Measurements from ENCODE around the gene RBM38. TPM values are rescaled to one million over a fixed set of nuclear protein-coding genes. Genes with fewer than 3 reads are reported as not detected.

RBM38 gene
- total and polyA plus RNA-seq, 2 of the 13 experiments (the other 11 are each of a cell fraction or from before 2014, with no cell fraction given), result 24.2 to 34.2 TPM

DNA sequence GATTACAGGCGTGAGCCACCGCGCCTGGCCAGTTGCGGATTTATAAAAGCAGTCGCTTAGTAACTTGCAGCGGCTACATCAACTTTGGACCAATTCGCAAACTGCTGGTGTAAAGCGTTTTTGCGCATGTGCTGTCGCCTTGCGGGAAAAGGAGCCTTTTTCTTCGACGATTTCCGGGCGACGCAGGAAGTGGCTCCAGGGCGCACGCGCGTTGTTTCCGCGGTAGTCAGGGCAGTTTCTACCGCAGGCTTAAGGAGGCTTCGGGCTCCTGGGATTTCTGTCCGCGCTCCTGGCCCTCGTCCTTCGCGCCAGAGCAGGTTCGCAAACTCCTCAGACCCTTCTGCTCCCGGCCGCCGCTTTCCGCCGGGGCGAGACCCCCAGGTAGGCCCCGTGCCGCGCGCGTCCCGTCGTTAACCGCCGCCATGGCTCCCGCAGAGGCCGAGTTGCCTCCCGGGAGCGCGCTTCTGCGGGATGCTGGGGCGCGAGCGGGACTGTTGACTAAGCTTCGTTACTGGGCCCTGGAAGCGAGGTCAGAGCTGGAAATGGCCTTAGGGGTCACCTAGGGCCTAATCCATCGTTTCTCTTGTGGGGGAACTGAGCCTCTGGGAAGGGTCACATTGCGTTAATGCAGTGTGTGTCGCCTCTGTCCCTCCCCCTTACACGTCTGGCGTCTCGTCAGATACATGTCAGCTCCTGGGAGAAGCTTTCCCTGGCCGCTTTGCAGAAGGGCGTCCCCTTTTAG is 40.0 kb upstream of the RBM38 start, which contains the start of gene RAE1 (continued):
- TF ChIP-seq FIP1L1 (IDR thresholded peaks at IDR 0.05; ENCODE audit: borderline replicate concordance, insufficient read depth, low read depth, low read length) (no peak), ATF7 (IDR thresholded peaks at IDR 0.05) (no peak), ATF7 (CRISPR knock-in tag; IDR thresholded peaks at IDR 0.05) (no peak), MTA3 (CRISPR knock-in tag; IDR thresholded peaks at IDR 0.05) (no peak), ZNF766 (CRISPR knock-in tag; IDR thresholded peaks at IDR 0.05; ENCODE audit: borderline replicate concordance) (peak; percentile 21; the same call in 1 of the 2 replicates), PAWR (CRISPR knock-in tag; IDR thresholded peaks at IDR 0.05; ENCODE audit: borderline replicate concordance) (peak; percentile 94; the same call in 1 of the 2 replicates), ZNF644 (CRISPR knock-in tag; IDR thresholded peaks at IDR 0.05; ENCODE audit: low read depth) (no peak), RELA (CRISPR knock-in tag; IDR thresholded peaks at IDR 0.05) (no peak; the same call in 1 of the 2 replicates), ZSCAN21 (CRISPR knock-in tag; IDR thresholded peaks at IDR 0.05; ENCODE audit: borderline replicate concordance) (peak; percentile 82; the same call in 1 of the 2 replicates), PLSCR1 (CRISPR knock-in tag; IDR thresholded peaks at IDR 0.05; ENCODE audit: borderline replicate concordance) (0 out of 2 replicates have a peak, but pooled peaks have one; percentile 56), JUNB (CRISPR knock-in tag; IDR thresholded peaks at IDR 0.05; ENCODE audit: borderline replicate concordance) (no peak), CREB1 (IDR thresholded peaks at IDR 0.05) (peak; percentile 19; the same call in 1 of the 2 replicates), CREB1 (CRISPR knock-in tag; IDR thresholded peaks at IDR 0.05) (peak; percentile 93), ZNF292 (CRISPR knock-in tag; IDR thresholded peaks at IDR 0.05; ENCODE audit: borderline replicate concordance, low read depth) (no peak), ZNF574 (CRISPR knock-in tag; IDR thresholded peaks at IDR 0.05) (peak; percentile 86), STAG1 (CRISPR knock-in tag; IDR thresholded peaks at IDR 0.05) (no peak), NCOA1 (CRISPR knock-in tag; IDR thresholded peaks at IDR 0.05) (peak; percentile 88), ZFP41 (CRISPR knock-in tag; IDR thresholded peaks at IDR 0.05; ENCODE audit: borderline replicate concordance) (no peak; the same call in 1 of the 2 replicates), NFIC (IDR thresholded peaks at IDR 0.05; ENCODE audit: low read length) (no peak), POLR2AphosphoS5 (IDR thresholded peaks at IDR 0.05; ENCODE audit: low read depth, low read length) (peak; percentile 93), POLR2AphosphoS2 (IDR thresholded peaks at IDR 0.05; ENCODE audit: low read depth, low read length) (no peak), PLRG1 (conservative IDR thresholded peaks at IDR 0.05) (no peak), FOXM1 (CRISPR knock-in tag; IDR thresholded peaks at IDR 0.05) (no peak), ZNF350 (CRISPR knock-in tag; IDR thresholded peaks at IDR 0.05; ENCODE audit: borderline replicate concordance, low read depth) (peak; percentile 88), NKX3-1 (CRISPR knock-in tag; IDR thresholded peaks at IDR 0.05) (0 out of 2 replicates have a peak, but pooled peaks have one; percentile 44)
- TF ChIP-seq, protein P1, sequence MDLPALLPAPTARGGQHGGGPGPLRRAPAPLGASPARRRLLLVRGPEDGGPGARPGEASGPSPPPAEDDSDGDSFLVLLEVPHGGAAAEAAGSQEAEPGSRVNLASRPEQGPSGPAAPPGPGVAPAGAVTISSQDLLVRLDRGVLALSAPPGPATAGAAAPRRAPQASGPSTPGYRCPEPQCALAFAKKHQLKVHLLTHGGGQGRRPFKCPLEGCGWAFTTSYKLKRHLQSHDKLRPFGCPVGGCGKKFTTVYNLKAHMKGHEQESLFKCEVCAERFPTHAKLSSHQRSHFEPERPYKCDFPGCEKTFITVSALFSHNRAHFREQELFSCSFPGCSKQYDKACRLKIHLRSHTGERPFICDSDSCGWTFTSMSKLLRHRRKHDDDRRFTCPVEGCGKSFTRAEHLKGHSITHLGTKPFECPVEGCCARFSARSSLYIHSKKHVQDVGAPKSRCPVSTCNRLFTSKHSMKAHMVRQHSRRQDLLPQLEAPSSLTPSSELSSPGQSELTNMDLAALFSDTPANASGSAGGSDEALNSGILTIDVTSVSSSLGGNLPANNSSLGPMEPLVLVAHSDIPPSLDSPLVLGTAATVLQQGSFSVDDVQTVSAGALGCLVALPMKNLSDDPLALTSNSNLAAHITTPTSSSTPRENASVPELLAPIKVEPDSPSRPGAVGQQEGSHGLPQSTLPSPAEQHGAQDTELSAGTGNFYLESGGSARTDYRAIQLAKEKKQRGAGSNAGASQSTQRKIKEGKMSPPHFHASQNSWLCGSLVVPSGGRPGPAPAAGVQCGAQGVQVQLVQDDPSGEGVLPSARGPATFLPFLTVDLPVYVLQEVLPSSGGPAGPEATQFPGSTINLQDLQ (CRISPR knock-in tag; IDR thresholded peaks at IDR 0.05), result peak; percentile 68; the same call in 1 of the 2 replicates
